Smooth muscle cell of the brain vasculature (primary cell): ENCODE data around the gene NR3C1.

Experiments used
- DNase-seq: peaks from one replicate; pipeline ENCODE4 v3.0.0-alpha.2; 2012; ENCODE audit warnings: low read depth, low spot score

The NR3C1 gene

DNA sequence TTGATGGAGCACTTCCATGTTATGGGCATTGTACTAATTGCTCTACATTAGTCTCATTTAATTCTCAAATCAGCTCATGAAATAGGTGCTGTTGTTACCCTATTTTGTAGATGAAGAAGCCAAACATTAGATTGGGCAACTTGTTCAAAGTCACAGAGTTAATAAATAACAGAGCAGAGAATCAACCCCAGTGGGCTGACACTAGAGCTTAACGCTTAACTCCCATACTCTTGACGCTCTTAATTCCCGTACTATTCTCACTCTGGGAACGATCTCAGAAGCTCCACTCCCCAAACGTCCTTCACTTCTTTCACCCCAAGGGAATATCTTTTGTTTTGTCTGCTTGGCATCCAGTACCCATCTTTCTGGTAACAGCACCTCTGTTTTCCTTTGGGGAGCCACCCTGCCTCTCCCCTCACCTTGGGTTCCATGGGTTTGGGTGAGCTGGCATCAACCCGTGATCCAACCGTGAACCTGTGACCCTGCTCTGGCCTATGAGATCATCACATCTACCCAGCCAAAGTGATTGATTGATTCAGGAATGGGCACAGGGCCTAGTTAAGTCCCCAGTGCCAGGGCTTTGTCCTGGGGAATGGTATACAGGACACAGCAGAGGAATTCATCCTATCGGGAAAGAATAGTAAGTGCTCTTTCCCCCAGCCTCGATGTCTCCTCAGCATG lies 169.2 kb downstream of the NR3C1 start:
- DNase-seq = no peak

DNA sequence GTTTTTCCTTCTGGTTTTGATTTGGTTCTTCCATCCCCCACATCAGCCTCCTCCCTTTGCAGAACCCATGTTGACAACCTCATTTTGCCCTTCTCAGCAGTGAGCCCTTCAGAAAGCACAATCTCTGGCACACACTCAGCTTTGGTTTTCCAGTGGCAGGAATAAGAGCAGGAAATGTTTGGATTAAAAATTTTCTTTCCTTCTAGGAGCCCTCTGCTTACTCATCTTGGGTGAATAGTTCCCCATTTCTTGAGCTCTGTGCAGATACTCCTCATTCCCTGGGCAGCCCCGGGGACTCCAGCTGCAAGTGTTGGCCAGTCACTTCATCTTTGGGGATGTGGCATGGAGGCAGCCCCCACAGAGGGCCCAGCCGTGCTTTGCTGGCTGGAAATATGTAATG lies 170.5 kb downstream of the NR3C1 start:
- peak; percentile 76 for DNase-seq

DNA sequence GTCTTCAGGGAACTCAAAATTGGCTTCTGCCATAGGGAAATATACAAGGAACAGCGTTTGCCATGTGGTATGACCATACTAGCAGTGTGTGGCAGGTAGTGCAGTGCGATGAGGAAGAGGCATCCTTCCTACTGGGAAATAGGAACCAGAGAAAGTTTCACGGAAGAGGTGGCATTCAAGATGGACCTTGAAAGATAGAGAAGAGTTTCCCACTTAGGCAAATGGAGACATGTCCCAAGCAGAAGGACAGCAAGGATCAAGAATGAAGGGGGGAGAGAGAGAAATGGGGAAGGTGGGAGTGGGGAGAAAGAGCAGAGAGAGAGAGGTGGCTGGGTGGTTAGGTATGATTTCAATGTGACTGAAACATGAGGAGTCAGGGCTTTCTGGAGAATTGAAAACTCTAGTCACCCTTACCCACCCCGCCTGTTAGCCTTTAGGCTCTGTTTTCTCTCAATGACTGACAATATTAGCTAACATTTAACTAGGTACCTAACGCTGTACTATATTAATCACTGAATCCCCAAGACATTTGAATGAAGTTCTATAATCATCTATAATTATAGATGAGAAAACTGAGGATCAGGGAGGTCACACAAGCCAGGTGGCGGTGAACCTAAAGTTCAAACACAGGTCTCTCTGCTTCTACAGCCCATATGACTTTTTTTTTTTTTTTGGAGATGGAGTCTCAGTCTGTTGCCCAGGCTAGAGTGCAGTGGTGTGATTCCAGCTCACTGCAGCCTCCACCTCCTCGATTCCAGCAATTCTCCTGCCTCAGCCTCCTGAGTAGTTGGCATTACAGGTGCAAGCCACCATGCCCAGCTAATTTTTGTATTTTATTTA lies 171.3 kb downstream of the NR3C1 start:
- DNase-seq = no peak

DNA sequence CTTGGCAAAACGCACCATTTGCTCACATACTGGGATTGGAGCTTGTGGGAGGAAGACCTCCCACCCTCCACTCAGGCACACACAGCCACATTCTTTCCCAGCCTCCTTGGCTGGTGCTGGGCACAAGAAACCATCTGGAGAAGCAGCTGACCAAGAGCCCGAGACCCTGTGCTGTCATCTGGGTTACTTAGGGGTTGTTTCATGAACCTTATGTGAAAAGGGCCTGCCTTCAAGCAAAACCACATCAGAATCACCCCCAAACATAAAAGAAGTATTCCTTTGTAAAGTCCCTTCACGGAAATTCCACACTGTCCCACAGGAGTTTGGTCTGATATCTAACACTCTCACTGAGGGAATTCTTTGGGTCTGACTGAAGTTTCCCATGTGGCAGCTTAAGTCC lies 172.1 kb downstream of the NR3C1 start:
- DNase-seq = no peak

DNA sequence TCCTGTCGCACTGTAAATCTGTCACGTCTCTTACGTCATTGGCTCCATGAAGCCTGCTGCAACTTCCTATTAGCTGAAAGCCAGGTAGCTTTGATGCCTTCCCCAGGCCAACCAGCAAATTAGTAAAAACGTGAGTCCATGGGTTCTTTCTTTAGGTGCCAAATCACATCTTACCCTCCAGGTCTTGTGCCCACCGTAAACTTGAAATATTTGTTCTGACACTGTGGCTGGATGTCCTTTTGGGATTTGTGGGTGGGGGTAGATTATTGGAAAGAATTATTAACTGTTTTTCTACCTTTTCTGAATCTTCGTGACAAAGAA lies 172.8 kb downstream of the NR3C1 start:
- no peak for DNase-seq

DNA sequence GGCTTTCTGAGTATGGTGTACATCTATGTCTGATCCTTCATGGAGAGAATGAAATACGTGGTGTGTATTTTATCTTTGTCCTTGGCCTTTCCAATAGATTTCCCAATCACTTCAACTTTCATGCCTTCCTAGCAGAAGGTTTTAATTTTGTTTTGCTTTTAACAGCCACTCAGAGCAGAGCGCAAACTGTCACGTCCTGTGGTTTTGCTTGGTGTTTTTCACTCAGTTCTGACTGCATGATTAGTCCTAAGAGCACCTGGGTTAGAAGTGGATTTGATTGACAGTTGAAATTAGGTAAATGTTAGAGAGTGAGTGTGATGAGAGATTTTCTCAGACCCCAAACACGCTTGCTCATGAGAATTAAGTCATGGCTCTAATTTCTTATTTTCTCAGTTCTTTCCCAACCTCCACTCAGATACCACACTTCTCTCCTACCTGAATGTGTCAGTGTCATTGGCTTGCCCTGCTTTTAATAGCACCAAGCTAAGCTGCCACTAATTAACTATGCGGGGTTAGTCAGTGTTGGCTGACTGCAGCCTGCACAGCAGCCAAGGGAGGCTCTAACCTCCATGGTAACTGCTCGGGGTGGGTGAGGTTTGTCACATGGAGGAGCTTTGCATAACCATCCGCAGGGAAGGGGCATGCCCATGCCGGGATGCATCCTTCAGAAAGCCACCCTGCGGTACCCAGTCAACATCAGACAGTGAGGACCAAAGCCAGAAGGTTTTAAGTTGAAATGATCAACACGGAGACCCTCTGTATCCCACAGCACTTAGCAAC lies 173.4 kb downstream of the NR3C1 start:
- DNase-seq = no peak

DNA sequence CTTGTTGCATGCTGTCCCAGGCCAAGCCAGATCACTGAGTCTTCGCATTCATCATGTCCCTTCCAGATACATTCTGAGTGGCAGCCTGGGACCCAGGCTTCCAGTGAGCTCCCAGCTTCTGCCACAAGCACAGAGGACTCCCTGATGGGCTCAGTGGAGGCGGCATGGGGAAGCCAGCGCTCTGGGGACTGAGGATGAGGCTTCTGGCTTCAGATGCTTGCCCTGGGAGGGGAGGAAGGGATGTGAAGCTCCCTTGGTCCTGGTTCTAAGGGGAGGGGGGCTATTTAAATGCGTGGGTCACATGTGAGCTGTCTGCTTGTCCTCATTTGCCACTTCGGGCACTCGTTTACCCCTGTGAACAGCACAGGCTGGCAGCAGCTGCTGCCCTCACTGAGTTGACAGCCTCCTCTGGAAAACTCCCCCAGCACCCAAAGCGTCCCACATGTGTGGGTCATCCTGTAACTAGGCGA lies 174.0 kb downstream of the NR3C1 start:
- no peak for DNase-seq

DNA sequence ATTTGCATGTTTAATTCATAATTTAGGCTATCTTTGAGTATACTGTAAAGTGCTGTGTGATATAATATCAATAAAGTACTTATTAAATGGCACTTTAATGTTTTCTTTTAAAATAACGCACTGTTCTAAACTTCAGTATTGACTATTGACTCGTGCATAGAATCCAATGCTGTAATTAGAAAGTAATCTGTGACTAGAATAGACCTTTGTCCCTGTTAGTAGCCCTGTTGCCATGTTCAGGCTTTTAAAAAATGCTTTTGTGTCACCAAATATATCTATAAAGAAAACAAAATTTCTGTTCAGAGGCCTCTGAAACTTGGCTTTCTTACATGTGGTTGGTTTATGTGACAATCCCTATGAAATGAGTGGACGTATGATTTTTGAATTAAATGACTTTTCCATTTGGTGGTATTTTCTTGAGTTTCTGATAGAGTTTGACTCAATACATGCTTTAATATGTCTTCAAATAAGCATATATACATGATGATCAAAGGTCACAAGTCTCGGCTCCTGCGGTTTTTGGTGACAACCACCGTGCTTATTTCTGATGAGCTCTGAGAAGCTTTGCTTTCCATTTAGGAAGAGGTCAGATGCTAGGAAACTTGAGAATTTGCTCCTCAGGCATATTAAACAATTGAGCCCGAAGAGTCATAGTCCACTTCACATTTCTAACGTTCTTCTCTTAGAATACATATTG lies 174.7 kb downstream of the NR3C1 start:
- DNase-seq = no peak
